ENCODE data around the gene DHRSX. TPM values are rescaled to one million over a fixed set of nuclear protein-coding genes. Genes with fewer than 3 reads are reported as not detected.

Gene DHRSX
- total and polyA plus RNA-seq, 4 experiments from 2014 or later, result 12.1 to 23.5 (median 16.5) TPM

GRCh38 chrX:2185341-2186082, 315.3 kb downstream of the DHRSX start:
- no peak overlapping the region for H3K4me3 ChIP-seq (ENCODE audit: low read length in 2 of 2)
- Mint-ChIP-seq H3K36me3 (peaks cover 0 to 8% of the 10 kb centered on the region in 2 donors), H3K4me1 (peaks cover 0 to 1% (median 0%) of the 10 kb centered on the region in 4 donors), H3K27me3 (no peaks in the 10 kb centered on the region), H3K9me3 (peaks cover 0 to 27% (median 15%) of the 10 kb centered on the region in 8 donors), H3K4me3 (no peak overlapping the region), H3K27ac (no peak overlapping the region)
- no peaks in the 10 kb centered on the region for H3K27me3 ChIP-seq (ENCODE audit: insufficient read depth, low read length)
- no peak overlapping the region for H3K27ac ChIP-seq (ENCODE audit: low read depth, low read length)
- no peaks in the 10 kb centered on the region for H3K36me3 ChIP-seq (ENCODE audit: insufficient read depth, low read length)
- POLR2A ChIA-PET (ENCODE audit: partially characterized antibody), result no interaction called here
- intact Hi-C loops (cut with micrococcal nuclease), result no loop called here
- peaks cover 0 to 10% of the 10 kb centered on the region in 2 donors for H3K9me3 ChIP-seq (ENCODE audit: control insufficient read depth in 1 of 2, low read length in 2 of 2)
- DNase-seq, result no peak
- H3K4me1 ChIP-seq (ENCODE audit: insufficient read depth, low read length), result no peaks in the 10 kb centered on the region
- CTCF ChIA-PET (ENCODE audit: partially characterized antibody), result no interaction called here

GRCh38 chrX:2184089-2184488, 316.7 kb downstream of the DHRSX start:
- POLR2A ChIA-PET (ENCODE audit: partially characterized antibody), result no interaction called here
- peaks cover 0 to 1% (median 0%) of the 10 kb centered on the region in 4 donors for H3K4me1 Mint-ChIP-seq

GRCh38 chrX:2183193-2183725, 317.5 kb downstream of the DHRSX start:
- H3K4me3 ChIP-seq (ENCODE audit: low read length in 2 of 2), result no peak overlapping the region
- H3K36me3 Mint-ChIP-seq, result peaks cover 0 to 8% of the 10 kb centered on the region in 2 donors
- no peaks in the 10 kb centered on the region for H3K4me1 ChIP-seq (ENCODE audit: insufficient read depth, low read length)
- no peak overlapping the region for H3K4me3 Mint-ChIP-seq
- DNase-seq, result no peak
- H3K9me3 Mint-ChIP-seq, result peaks cover 0 to 13% (median 8%) of the 10 kb centered on the region in 8 donors
- CTCF ChIA-PET (ENCODE audit: partially characterized antibody), result no interaction called here
- intact Hi-C loops (cut with micrococcal nuclease), result no loop called here
- H3K4me1 Mint-ChIP-seq, result peaks cover 0 to 1% (median 0%) of the 10 kb centered on the region in 4 donors
- POLR2A ChIA-PET (ENCODE audit: partially characterized antibody), result no interaction called here
- no peaks in the 10 kb centered on the region for H3K36me3 ChIP-seq (ENCODE audit: insufficient read depth, low read length)
- peaks cover 0 to 10% of the 10 kb centered on the region in 2 donors for H3K9me3 ChIP-seq (ENCODE audit: control insufficient read depth in 1 of 2, low read length in 2 of 2)
- H3K27me3 Mint-ChIP-seq, result no peaks in the 10 kb centered on the region
- no peaks in the 10 kb centered on the region for H3K27me3 ChIP-seq (ENCODE audit: insufficient read depth, low read length)
- H3K27ac Mint-ChIP-seq, result no peak overlapping the region
- no peak overlapping the region for H3K27ac ChIP-seq (ENCODE audit: low read depth, low read length)

More at GRCh38 chrX:2184089-2184488, 316.7 kb downstream of the DHRSX start:
- no peaks in the 10 kb centered on the region for H3K4me1 ChIP-seq (ENCODE audit: insufficient read depth, low read length)
- peaks cover 0 to 10% of the 10 kb centered on the region in 2 donors for H3K9me3 ChIP-seq (ENCODE audit: control insufficient read depth in 1 of 2, low read length in 2 of 2)
- no peak overlapping the region for H3K27ac ChIP-seq (ENCODE audit: low read depth, low read length)
- Mint-ChIP-seq H3K36me3 (peaks cover 0 to 8% of the 10 kb centered on the region in 2 donors), H3K27me3 (no peaks in the 10 kb centered on the region), H3K9me3 (peaks cover 0 to 18% (median 9%) of the 10 kb centered on the region in 8 donors), H3K4me3 (no peak overlapping the region), H3K27ac (no peak overlapping the region)
- no peaks in the 10 kb centered on the region for H3K27me3 ChIP-seq (ENCODE audit: insufficient read depth, low read length)
- H3K36me3 ChIP-seq (ENCODE audit: insufficient read depth, low read length), result no peaks in the 10 kb centered on the region
- H3K4me3 ChIP-seq (ENCODE audit: low read length in 2 of 2), result no peak overlapping the region
- CTCF ChIA-PET (ENCODE audit: partially characterized antibody), result no interaction called here
- no peak for DNase-seq
- intact Hi-C loops (cut with micrococcal nuclease), result no loop called here

- intact Hi-C loops (cut with micrococcal nuclease), result no loop called here
- H3K4me1 ChIP-seq (ENCODE audit: insufficient read depth, low read length), result no peaks in the 10 kb centered on the region
- H3K27me3 ChIP-seq (ENCODE audit: insufficient read depth, low read length), result no peaks in the 10 kb centered on the region
- no peak for DNase-seq
- H3K9me3 ChIP-seq (ENCODE audit: control insufficient read depth in 1 of 2, low read length in 2 of 2), result no peaks in the 10 kb centered on the region
- no peaks in the 10 kb centered on the region for H3K36me3 ChIP-seq (ENCODE audit: insufficient read depth, low read length)
- H3K9me3 Mint-ChIP-seq, result peaks cover 5 to 25% (median 17%) of the 10 kb centered on the region in 8 donors
- H3K27ac Mint-ChIP-seq, result no peak overlapping the region
- peaks cover 3 to 9% of the 10 kb centered on the region in 2 donors for H3K36me3 Mint-ChIP-seq
- no peaks in the 10 kb centered on the region for H3K27me3 Mint-ChIP-seq
- no peak overlapping the region for H3K27ac ChIP-seq (ENCODE audit: low read depth, low read length)
- peaks cover 0 to 4% (median 0%) of the 10 kb centered on the region in 4 donors for H3K4me1 Mint-ChIP-seq
- no peak overlapping the region for H3K4me3 Mint-ChIP-seq
- ChIA-PET POLR2A (ENCODE audit: partially characterized antibody) (no interaction called here), CTCF (ENCODE audit: partially characterized antibody) (no interaction called here)
- no peak overlapping the region for H3K4me3 ChIP-seq (ENCODE audit: low read length in 2 of 2)
These were observed 323.2 kb downstream of the DHRSX start for GRCh38 chrX:2177541-2177940.

GRCh38 chrX:2176733-2177132, 324.0 kb downstream of the DHRSX start:
- Histone ChIP-seq H3K27me3 (ENCODE audit: insufficient read depth, low read length) (no peaks in the 10 kb centered on the region), H3K4me3 (ENCODE audit: low read length in 2 of 2) (no peak overlapping the region), H3K9me3 (ENCODE audit: control insufficient read depth in 1 of 2, low read length in 2 of 2) (no peaks in the 10 kb centered on the region), H3K36me3 (ENCODE audit: insufficient read depth, low read length) (no peaks in the 10 kb centered on the region), H3K27ac (ENCODE audit: low read depth, low read length) (no peak overlapping the region), H3K4me1 (ENCODE audit: insufficient read depth, low read length) (no peaks in the 10 kb centered on the region)
- Mint-ChIP-seq H3K27ac (no peak overlapping the region), H3K27me3 (no peaks in the 10 kb centered on the region), H3K36me3 (peaks cover 8 to 9% of the 10 kb centered on the region in 2 donors), H3K4me1 (peaks cover 0 to 4% (median 0%) of the 10 kb centered on the region in 4 donors), H3K9me3 (peaks cover 5 to 30% (median 22%) of the 10 kb centered on the region in 8 donors), H3K4me3 (no peak overlapping the region)
- intact Hi-C loops (cut with micrococcal nuclease), result no loop called here
- DNase-seq, result no peak
- CTCF ChIA-PET (ENCODE audit: partially characterized antibody), result no interaction called here
- POLR2A ChIA-PET (ENCODE audit: partially characterized antibody), result no interaction called here

GRCh38 chrX:2176274-2176673, 324.5 kb downstream of the DHRSX start:
- H3K27ac Mint-ChIP-seq, result no peak overlapping the region

GRCh38 chrX:2172359-2172758, 328.4 kb downstream of the DHRSX start:
- Mint-ChIP-seq H3K4me3 (no peak overlapping the region), H3K27me3 (no peaks in the 10 kb centered on the region), H3K36me3 (peaks cover 5 to 10% of the 10 kb centered on the region in 2 donors), H3K4me1 (peaks cover 0 to 4% (median 0%) of the 10 kb centered on the region in 4 donors), H3K27ac (no peak overlapping the region), H3K9me3 (peaks cover 5 to 64% (median 47%) of the 10 kb centered on the region in 8 donors)
- no peaks in the 10 kb centered on the region for H3K27me3 ChIP-seq (ENCODE audit: insufficient read depth, low read length)
- DNase-seq, result no peak
- H3K27ac ChIP-seq (ENCODE audit: low read depth, low read length), result no peak overlapping the region
- no peaks in the 10 kb centered on the region for H3K36me3 ChIP-seq (ENCODE audit: insufficient read depth, low read length)
- intact Hi-C loops (cut with micrococcal nuclease), result no loop called here
- ChIA-PET POLR2A (ENCODE audit: partially characterized antibody) (no interaction called here), CTCF (ENCODE audit: partially characterized antibody) (no interaction called here)
- H3K4me3 ChIP-seq (ENCODE audit: low read length in 2 of 2), result no peak overlapping the region
- no peaks in the 10 kb centered on the region for H3K4me1 ChIP-seq (ENCODE audit: insufficient read depth, low read length)
- no peaks in the 10 kb centered on the region for H3K9me3 ChIP-seq (ENCODE audit: control insufficient read depth in 1 of 2, low read length in 2 of 2)

More at GRCh38 chrX:2176274-2176673, 324.5 kb downstream of the DHRSX start:
- Mint-ChIP-seq H3K4me1 (peaks cover 0 to 4% (median 0%) of the 10 kb centered on the region in 4 donors), H3K27me3 (no peaks in the 10 kb centered on the region), H3K4me3 (no peak overlapping the region), H3K36me3 (peaks cover 9 to 11% of the 10 kb centered on the region in 2 donors), H3K9me3 (peaks cover 5 to 35% (median 25%) of the 10 kb centered on the region in 8 donors)
- Histone ChIP-seq H3K36me3 (ENCODE audit: insufficient read depth, low read length) (no peaks in the 10 kb centered on the region), H3K4me1 (ENCODE audit: insufficient read depth, low read length) (no peaks in the 10 kb centered on the region), H3K9me3 (ENCODE audit: control insufficient read depth in 1 of 2, low read length in 2 of 2) (no peaks in the 10 kb centered on the region), H3K27me3 (ENCODE audit: insufficient read depth, low read length) (no peaks in the 10 kb centered on the region), H3K27ac (ENCODE audit: low read depth, low read length) (no peak overlapping the region), H3K4me3 (ENCODE audit: low read length in 2 of 2) (no peak overlapping the region)
- POLR2A ChIA-PET (ENCODE audit: partially characterized antibody), result no interaction called here
- CTCF ChIA-PET (ENCODE audit: partially characterized antibody), result no interaction called here
- intact Hi-C loops (cut with micrococcal nuclease), result no loop called here
- no peak for DNase-seq

Data from CD4-positive, alpha-beta memory T cell (primary cell).